NCI-H774 (cell line): ENCODE measurements around the gene ADIPOQ.
"Not testable (repeated sequence)": the region's sequence is repeated elsewhere in the genome, so short reads cannot be mapped to it uniquely, and the experiment has no call there.

Source experiments
- DNase-seq: peaks from one replicate; lab custom pipeline; 2025; lab: John Stamatoyannopoulos, UW

ADIPOQ gene

GRCh38 chr3:186870421-186871201 lies 28.1 kb downstream of the ADIPOQ start:
- DNase-seq: no peak

- DNase-seq: no peak
Measured at GRCh38 chr3:186871403-186871924, 29.0 kb downstream of the ADIPOQ start.

- DNase-seq: not testable (repeated sequence)
Measured at GRCh38 chr3:186873796-186874195, 31.3 kb downstream of the ADIPOQ start.

- DNase-seq: not testable (repeated sequence)
Measured at GRCh38 chr3:186874216-186874615, 31.7 kb downstream of the ADIPOQ start.

- not testable (repeated sequence) for DNase-seq
Measured at GRCh38 chr3:186874841-186875240, 32.3 kb downstream of the ADIPOQ start.

GRCh38 chr3:186875708-186876107 lies 33.2 kb downstream of the ADIPOQ start:
- DNase-seq: no peak

GRCh38 chr3:186879781-186880180 lies 37.3 kb downstream of the ADIPOQ start:
- no peak for DNase-seq

GRCh38 chr3:186880406-186880805 lies 37.9 kb downstream of the ADIPOQ start:
- DNase-seq: no peak

- no peak for DNase-seq
Measured at GRCh38 chr3:186882150-186882524, 39.6 kb downstream of the ADIPOQ start.

- no peak for DNase-seq
Measured at GRCh38 chr3:186882881-186883685, 40.6 kb downstream of the ADIPOQ start.

- no peak for DNase-seq
Measured at GRCh38 chr3:186883686-186884058, 41.2 kb downstream of the ADIPOQ start.

GRCh38 chr3:186884868-186885267 lies 42.4 kb downstream of the ADIPOQ start:
- not testable (repeated sequence) for DNase-seq

- no peak for DNase-seq
Measured at GRCh38 chr3:186886202-186886981, 43.9 kb downstream of the ADIPOQ start.

GRCh38 chr3:186887507-186887938 lies 45.0 kb downstream of the ADIPOQ start:
- DNase-seq: not testable (repeated sequence)

GRCh38 chr3:186888569-186888968 lies 46.1 kb downstream of the ADIPOQ start:
- DNase-seq: no peak

- not testable (repeated sequence) for DNase-seq
Measured at GRCh38 chr3:186889698-186890097, 47.2 kb downstream of the ADIPOQ start.

- no peak for DNase-seq
Measured at GRCh38 chr3:186890911-186891310, 48.4 kb downstream of the ADIPOQ start.

GRCh38 chr3:186893071-186893470 lies 50.6 kb downstream of the ADIPOQ start:
- not testable (repeated sequence) for DNase-seq

- no peak for DNase-seq
Measured at GRCh38 chr3:186895406-186895805, 52.9 kb downstream of the ADIPOQ start.

GRCh38 chr3:186896006-186896405 lies 53.5 kb downstream of the ADIPOQ start:
- DNase-seq: no peak

GRCh38 chr3:186896875-186897274 lies 54.4 kb downstream of the ADIPOQ start:
- DNase-seq: no peak

GRCh38 chr3:186901135-186901734 lies 58.7 kb downstream of the ADIPOQ start:
- DNase-seq: no peak
